NCI-H146 treated with DMSO at 0.1 percent for 48 hours (cell line): ENCODE data around the gene ATP13A5.

Source experiments
- DNase-seq: peaks from one replicate; lab custom pipeline; 2025; ENCODE audit not compliant: unreplicated experiment; lab: John Stamatoyannopoulos, UW

The ATP13A5 gene

GRCh38 chr3:193378706-193379105, at the start of gene ATP13A5:
TSS of gene ATP13A5 (minus strand) at chr3:193378753. CDS start at chr3:193378725, 28 bp downstream.
- DNase-seq = no peak

GRCh38 chr3:193418576-193419373, 40.2 kb upstream of the ATP13A5 start:
- no peak for DNase-seq

- no peak for DNase-seq
These were observed 38.1 kb upstream of the ATP13A5 start for GRCh38 chr3:193416629-193417028.

GRCh38 chr3:193407688-193408087, 29.1 kb upstream of the ATP13A5 start:
- DNase-seq = no peak

- DNase-seq = no peak
These were observed 28.6 kb upstream of the ATP13A5 start for GRCh38 chr3:193407112-193407511.

- DNase-seq = no peak
These were observed 24.8 kb upstream of the ATP13A5 start for GRCh38 chr3:193403307-193403706.

- no peak for DNase-seq
These were observed 21.8 kb upstream of the ATP13A5 start for GRCh38 chr3:193400304-193400703.

- DNase-seq = no peak
These were observed 18.1 kb upstream of the ATP13A5 start for GRCh38 chr3:193396451-193397244.

GRCh38 chr3:193391902-193392301, 13.3 kb upstream of the ATP13A5 start:
- no peak for DNase-seq

- DNase-seq = no peak
These were observed 10.8 kb upstream of the ATP13A5 start for GRCh38 chr3:193389335-193389734.

GRCh38 chr3:193388361-193388760, 9.8 kb upstream of the ATP13A5 start:
- DNase-seq = no peak

- DNase-seq = no peak
These were observed 9.0 kb upstream of the ATP13A5 start for GRCh38 chr3:193387596-193387995.

- no peak for DNase-seq
These were observed 962 bp downstream of the ATP13A5 start for GRCh38 chr3:193377591-193377990.

GRCh38 chr3:193375614-193376013, 2.9 kb downstream of the ATP13A5 start:
- DNase-seq = no peak

GRCh38 chr3:193372783-193373182, 5.8 kb downstream of the ATP13A5 start:
- no peak for DNase-seq

GRCh38 chr3:193367868-193368267, 10.7 kb downstream of the ATP13A5 start:
- no peak for DNase-seq

- DNase-seq = no peak
These were observed 21.3 kb downstream of the ATP13A5 start for GRCh38 chr3:193357291-193357690.

- DNase-seq = no peak
These were observed 24.1 kb downstream of the ATP13A5 start for GRCh38 chr3:193354423-193354822.

- DNase-seq = no peak
These were observed 27.8 kb downstream of the ATP13A5 start for GRCh38 chr3:193350744-193351143.

- DNase-seq = no peak
These were observed 29.9 kb downstream of the ATP13A5 start for GRCh38 chr3:193348686-193349085.

GRCh38 chr3:193347521-193348501, 30.7 kb downstream of the ATP13A5 start:
- no peak for DNase-seq
